A549 (cell line): ENCODE measurements around the gene CRYBA1. TPM values are rescaled to one million over a fixed set of nuclear protein-coding genes. Genes with fewer than 3 reads are reported as not detected.

ENCODE experiments used
- ATAC-seq, 2 experiments: fragments of 200-7000 bp in 1 of 2; fragments of >200 bp in 1 of 2; cut with Nextera tagmentation in 1 of 2; cut with Tn5 transposase in 1 of 2; 3 replicates each; pipeline versions ENCODE4 v1.8.0 to v1.9.1; 2018 to 2020; ENCODE audit warnings: mild to moderate bottlenecking in 1 of 2, moderate library complexity in 1 of 2
- CTCF ChIA-PET: fragments of 300-600 bp; sonication (Branson Sonifier 250); formaldehyde crosslinking; extraction: SDS; loops from one replicate; lab custom pipeline; 2021; ENCODE audit warnings: antibody characterized with exemption, inconsistent platforms; lab: Yijun Ruan, JAX
- POLR2A ChIA-PET: fragments of 350-600 bp; formaldehyde crosslinking; extraction: SDS; loops from one replicate; lab custom pipeline; 2021; ENCODE audit warnings: antibody characterized with exemption, inconsistent platforms; lab: Yijun Ruan, JAX
- DNase-seq, 2 experiments: peaks; one replicate each; pipeline versions ENCODE4 v3.0.0 to v3.0.0-alpha.2; 2011 to 2016; ENCODE audit warnings: low read depth in 1 of 2, low spot score in 1 of 2
- FAIRE-seq: peaks from 2 replicates; lab custom pipeline; 2011; peaks lifted over from hg19 to GRCh38; lab: Jason Lieb, UNC
- H3K27ac ChIP-seq, 2 experiments: fragments of >200 bp; sonication (Bioruptor Twin); formaldehyde crosslinking; 3 replicates each; pipeline ENCODE4 v1.5.1; 2016 to 2017
- H3K4me1 ChIP-seq: fragments of >200 bp; sonication (Bioruptor Twin); formaldehyde crosslinking; 3 replicates; pipeline ENCODE4 v1.6.1; 2016
- H3K4me2 ChIP-seq: fragments of >200 bp; sonication (Bioruptor Twin); formaldehyde crosslinking; 3 replicates; pipeline ENCODE4 v1.6.1; 2016
- H3K4me3 ChIP-seq: fragments of >200 bp; sonication (Bioruptor Twin); formaldehyde crosslinking; 3 replicates; pipeline ENCODE4 v1.5.1; 2016
- H3K9me3 ChIP-seq: fragments of >200 bp; sonication (Bioruptor Twin); formaldehyde crosslinking; 3 replicates; pipeline ENCODE4 v1.6.1; 2016
- FOXS1 ChIP-seq: fragments of 250-450 bp; sonication (Bioruptor Pico); IDR thresholded peaks from 2 replicates; pipeline ENCODE4 v1.5.0; 2020; ENCODE audit warnings: mild to moderate bottlenecking, moderate library complexity
- HOXA7 ChIP-seq: fragments of 250-450 bp; sonication (Bioruptor Pico); IDR thresholded peaks from 2 replicates; pipeline ENCODE4 v1.5.0; 2020; ENCODE audit warnings: mild to moderate bottlenecking, moderate library complexity
- JUN ChIP-seq, 2 experiments: fragments of >200 bp; sonication (Bioruptor Twin); formaldehyde crosslinking; IDR thresholded peaks; 2 replicates in 1 of 2; 3 replicates in 1 of 2; pipeline ENCODE4 v1.6.1; 2016 to 2017
- NFE2L2 ChIP-seq: fragments of 150-350 bp; conservative IDR thresholded peaks from 2 replicates; pipeline ENCODE4 v1.6.1; 2014; ENCODE audit warnings: low read length
- ZNF302 ChIP-seq: fragments of 250-450 bp; sonication (Bioruptor Pico); IDR thresholded peaks from 2 replicates; pipeline ENCODE4 v1.9.0; 2021; ENCODE audit warnings: inconsistent platforms, mild to moderate bottlenecking, moderate library complexity
- WGBS: methylation state at CpG from one replicate; pipeline ENCODE4 v1.1.6; 2017; ENCODE audit errors: missing lambda C conversion rate; 5-methylcytosine and 5-hydroxymethylcytosine counted together
- polyA plus RNA-seq, 4 experiments: library from polyadenylated mRNA; depleted of rRNA in 3 of 4; stranded (reverse); fragments of >200 nt; fragmentation: RNase III in 1 of 4; extraction: RNeasy Plus Mini Kit Qiagen cat#74134 plus additional on column Dnase treatment in 1 of 4; gene quantifications; 2 replicates in 3 of 4; 3 replicates in 1 of 4; pipeline ENCODE4 v1.2.3, GENCODE V29; 2011 to 2017
- TF ChIP-seq, protein P1 (sequence below): fragments of >200 bp; sonication (Bioruptor Twin); formaldehyde crosslinking; IDR thresholded peaks from 3 replicates; pipeline ENCODE4 v1.6.1; 2016
- TF ChIP-seq, protein P2 (sequence below): fragments of >200 bp; sonication (Bioruptor Twin); formaldehyde crosslinking; IDR thresholded peaks from 3 replicates; pipeline ENCODE4 v1.5.1; 2016
- TF ChIP-seq, protein P3 (sequence below): IDR thresholded peaks from 2 replicates; pipeline ENCODE4 v1.6.1; 2012
- TF ChIP-seq, protein P4 (sequence below): fragments of 250-450 bp; sonication (Bioruptor Pico); IDR thresholded peaks from 2 replicates; pipeline ENCODE4 v1.5.0; 2021; ENCODE audit warnings: mild to moderate bottlenecking, moderate library complexity, borderline replicate concordance
- TF ChIP-seq, protein P5 (sequence below): fragments of 150-350 bp; IDR thresholded peaks from 2 replicates; pipeline ENCODE4 v1.6.1; 2014; ENCODE audit warnings: low read depth, mild to moderate bottlenecking, low read length

The CRYBA1 gene
- polyA plus RNA-seq, 2 of the 4 experiments (the other 2 are of a cell fraction): 0.10 to 0.12 TPM

DNA sequence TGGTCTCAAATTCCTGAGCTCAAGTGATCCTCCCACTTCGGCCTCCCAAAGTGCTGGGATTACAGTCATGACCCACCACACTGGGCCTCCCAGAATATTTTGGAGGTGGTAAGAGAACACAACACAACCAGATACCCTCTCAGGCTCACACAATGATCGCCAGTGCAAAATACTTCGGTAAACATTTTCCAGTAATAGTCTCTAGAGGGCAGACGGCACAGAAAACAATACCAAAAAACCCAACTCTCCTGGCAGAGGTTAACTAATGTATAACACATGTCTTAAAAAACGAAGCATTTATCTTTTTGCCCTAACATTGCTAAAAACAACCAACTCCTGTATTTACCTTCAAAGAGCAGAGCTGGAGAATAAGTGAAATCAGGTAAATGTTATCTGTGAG lies 36.8 kb downstream of the CRYBA1 start:
- Histone ChIP-seq H3K9me3 (peaks cover 22% of the 10 kb centered on the region), H3K27ac (no peak overlapping the region), H3K4me2 (no peak overlapping the region), H3K4me1 (peaks cover 11% of the 10 kb centered on the region; the same call in 2 of the 3 replicates), H3K4me3 (no peak overlapping the region)
- 75% methylated on average over 5 of the region's 5 CpGs for WGBS
- FAIRE-seq: no peak
- ChIA-PET CTCF (interaction anchor here (0.9 to 3.6 kb wide), 5 partner anchors 28 to 138 kb away, joined by 3 to 12 read pairs (median 3); no protein-coding TSS in a partner anchor), POLR2A (interaction anchor here (1.0 kb wide), 1 partner anchor 11 kb away, joined by 3 read pairs; the partner anchor contains the start of gene NUFIP2)
- no peak for DNase-seq
- peak; percentile 47 to 49; a peak in 3 of 6 replicates for ATAC-seq
- TF ChIP-seq, protein P1, sequence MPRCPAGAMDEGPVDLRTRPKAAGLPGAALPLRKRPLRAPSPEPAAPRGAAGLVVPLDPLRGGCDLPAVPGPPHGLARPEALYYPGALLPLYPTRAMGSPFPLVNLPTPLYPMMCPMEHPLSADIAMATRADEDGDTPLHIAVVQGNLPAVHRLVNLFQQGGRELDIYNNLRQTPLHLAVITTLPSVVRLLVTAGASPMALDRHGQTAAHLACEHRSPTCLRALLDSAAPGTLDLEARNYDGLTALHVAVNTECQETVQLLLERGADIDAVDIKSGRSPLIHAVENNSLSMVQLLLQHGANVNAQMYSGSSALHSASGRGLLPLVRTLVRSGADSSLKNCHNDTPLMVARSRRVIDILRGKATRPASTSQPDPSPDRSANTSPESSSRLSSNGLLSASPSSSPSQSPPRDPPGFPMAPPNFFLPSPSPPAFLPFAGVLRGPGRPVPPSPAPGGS: no peak
- 0 out of 5 replicates have a peak, but pooled peaks of 1 of the 2 experiments have one; percentile 12 for TF ChIP-seq JUN (IDR thresholded peaks at IDR 0.05)
- TF ChIP-seq, protein P2, sequence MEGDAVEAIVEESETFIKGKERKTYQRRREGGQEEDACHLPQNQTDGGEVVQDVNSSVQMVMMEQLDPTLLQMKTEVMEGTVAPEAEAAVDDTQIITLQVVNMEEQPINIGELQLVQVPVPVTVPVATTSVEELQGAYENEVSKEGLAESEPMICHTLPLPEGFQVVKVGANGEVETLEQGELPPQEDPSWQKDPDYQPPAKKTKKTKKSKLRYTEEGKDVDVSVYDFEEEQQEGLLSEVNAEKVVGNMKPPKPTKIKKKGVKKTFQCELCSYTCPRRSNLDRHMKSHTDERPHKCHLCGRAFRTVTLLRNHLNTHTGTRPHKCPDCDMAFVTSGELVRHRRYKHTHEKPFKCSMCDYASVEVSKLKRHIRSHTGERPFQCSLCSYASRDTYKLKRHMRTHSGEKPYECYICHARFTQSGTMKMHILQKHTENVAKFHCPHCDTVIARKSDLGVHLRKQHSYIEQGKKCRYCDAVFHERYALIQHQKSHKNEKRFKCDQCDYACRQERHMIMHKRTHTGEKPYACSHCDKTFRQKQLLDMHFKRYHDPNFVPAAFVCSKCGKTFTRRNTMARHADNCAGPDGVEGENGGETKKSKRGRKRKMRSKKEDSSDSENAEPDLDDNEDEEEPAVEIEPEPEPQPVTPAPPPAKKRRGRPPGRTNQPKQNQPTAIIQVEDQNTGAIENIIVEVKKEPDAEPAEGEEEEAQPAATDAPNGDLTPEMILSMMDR: peak; percentile 17; the same call in 1 of the 3 replicates

DNA sequence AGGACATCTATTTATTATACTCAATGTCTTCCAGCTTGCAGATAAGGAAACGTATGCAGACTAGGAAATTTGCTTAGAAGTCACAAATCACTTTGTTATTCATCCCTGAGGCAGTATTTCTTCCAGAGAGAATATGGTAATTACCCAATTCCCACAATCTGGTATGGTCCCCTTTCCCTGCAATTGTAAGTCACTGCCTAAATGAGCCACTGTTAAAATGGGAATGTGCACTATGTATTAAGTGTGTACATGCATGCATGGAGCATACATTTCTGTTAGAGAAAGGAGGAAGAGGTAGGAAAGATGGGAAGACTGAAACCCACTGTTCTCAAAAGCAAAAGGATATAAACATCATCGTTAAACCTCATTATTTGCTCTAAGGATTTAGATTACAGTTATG lies 37.3 kb downstream of the CRYBA1 start:
- 76% methylated on average over 2 of the region's 2 CpGs for WGBS
- Histone ChIP-seq H3K4me2 (no peak overlapping the region), H3K4me3 (no peak overlapping the region), H3K9me3 (peaks cover 18% of the 10 kb centered on the region)
- CTCF ChIA-PET: interaction anchor here (0.5 to 3.6 kb wide), 6 partner anchors 13 to 138 kb away, joined by 3 to 12 read pairs (median 4); no protein-coding TSS in a partner anchor
- TF ChIP-seq, protein P3, sequence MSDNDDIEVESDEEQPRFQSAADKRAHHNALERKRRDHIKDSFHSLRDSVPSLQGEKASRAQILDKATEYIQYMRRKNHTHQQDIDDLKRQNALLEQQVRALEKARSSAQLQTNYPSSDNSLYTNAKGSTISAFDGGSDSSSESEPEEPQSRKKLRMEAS: no peak
- TF ChIP-seq NFE2L2 (no peak), ZNF302 (CRISPR knock-in tag) (no peak), HOXA7 (CRISPR knock-in tag) (no peak)
- TF ChIP-seq, protein P4, sequence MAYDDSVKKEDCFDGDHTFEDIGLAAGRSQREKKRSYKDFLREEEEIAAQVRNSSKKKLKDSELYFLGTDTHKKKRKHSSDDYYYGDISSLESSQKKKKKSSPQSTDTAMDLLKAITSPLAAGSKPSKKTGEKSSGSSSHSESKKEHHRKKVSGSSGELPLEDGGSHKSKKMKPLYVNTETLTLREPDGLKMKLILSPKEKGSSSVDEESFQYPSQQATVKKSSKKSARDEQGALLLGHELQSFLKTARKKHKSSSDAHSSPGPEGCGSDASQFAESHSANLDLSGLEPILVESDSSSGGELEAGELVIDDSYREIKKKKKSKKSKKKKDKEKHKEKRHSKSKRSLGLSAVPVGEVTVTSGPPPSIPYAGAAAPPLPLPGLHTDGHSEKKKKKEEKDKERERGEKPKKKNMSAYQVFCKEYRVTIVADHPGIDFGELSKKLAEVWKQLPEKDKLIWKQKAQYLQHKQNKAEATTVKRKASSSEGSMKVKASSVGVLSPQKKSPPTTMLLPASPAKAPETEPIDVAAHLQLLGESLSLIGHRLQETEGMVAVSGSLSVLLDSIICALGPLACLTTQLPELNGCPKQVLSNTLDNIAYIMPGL (CRISPR knock-in tag): no peak
- TF ChIP-seq, protein P2: no peak
- TF ChIP-seq, protein P5, sequence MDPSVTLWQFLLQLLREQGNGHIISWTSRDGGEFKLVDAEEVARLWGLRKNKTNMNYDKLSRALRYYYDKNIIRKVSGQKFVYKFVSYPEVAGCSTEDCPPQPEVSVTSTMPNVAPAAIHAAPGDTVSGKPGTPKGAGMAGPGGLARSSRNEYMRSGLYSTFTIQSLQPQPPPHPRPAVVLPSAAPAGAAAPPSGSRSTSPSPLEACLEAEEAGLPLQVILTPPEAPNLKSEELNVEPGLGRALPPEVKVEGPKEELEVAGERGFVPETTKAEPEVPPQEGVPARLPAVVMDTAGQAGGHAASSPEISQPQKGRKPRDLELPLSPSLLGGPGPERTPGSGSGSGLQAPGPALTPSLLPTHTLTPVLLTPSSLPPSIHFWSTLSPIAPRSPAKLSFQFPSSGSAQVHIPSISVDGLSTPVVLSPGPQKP: no peak
- TF ChIP-seq, all 56 proteins: peak for 0
- DNase-seq (no peak), FAIRE-seq (no peak), ATAC-seq (no peak)
- H3K27ac ChIP-seq: no peak overlapping the region
- POLR2A ChIA-PET: no interaction called here
- peaks cover 15% of the 10 kb centered on the region; the same call in 2 of the 3 replicates for H3K4me1 ChIP-seq

DNA sequence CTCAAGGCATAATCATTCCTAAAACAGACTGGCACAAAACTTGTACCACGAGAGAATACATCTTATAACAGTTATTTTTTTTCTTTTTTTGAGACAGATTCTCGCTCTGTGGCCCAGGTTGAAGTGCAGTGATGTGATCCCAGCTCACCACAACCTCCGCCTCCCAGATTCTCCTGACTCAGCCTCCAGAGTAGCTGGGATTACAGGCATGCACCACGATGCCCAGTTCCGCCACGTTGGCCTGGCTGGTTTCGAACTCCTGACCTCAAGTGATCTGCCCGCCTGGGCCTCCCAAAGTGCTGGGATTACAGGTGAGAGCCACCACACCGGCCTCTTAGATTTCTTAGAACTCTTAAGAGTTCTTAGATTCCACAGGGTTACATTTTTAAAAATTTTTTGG lies 43.2 kb downstream of the CRYBA1 start:
- WGBS: 89% methylated on average over 9 of the region's 9 CpGs
- peak overlapping the region; percentile 72; the same call in 1 of the 3 replicates for H3K4me3 ChIP-seq
- ATAC-seq: no peak
- FAIRE-seq: no peak
- H3K9me3 ChIP-seq: no peaks in the 10 kb centered on the region
- ChIA-PET CTCF (interaction anchor here (0.8 to 4.1 kb wide), 17 partner anchors 12 to 247 kb away, joined by 3 to 57 read pairs (median 11); partner anchors contain the start of genes CRYBA1 and MYO18A), POLR2A (no interaction called here)
- no peak for TF ChIP-seq FOXS1
- peak overlapping the region; percentile 97 for H3K4me2 ChIP-seq
- DNase-seq: no peak
- peaks cover 34% of the 10 kb centered on the region for H3K4me1 ChIP-seq
- no peak overlapping the region for H3K27ac ChIP-seq
